H1 (cell line): ENCODE data around the gene PTPRF. TPM values are rescaled to one million over a fixed set of nuclear protein-coding genes. Genes with fewer than 3 reads are reported as not detected.

Source experiments
- polyA plus RNA-seq, 7 experiments: library from polyadenylated mRNA; depleted of rRNA in 3 of 7; stranded (reverse) in 5 of 7; unstranded in 2 of 7; fragments of >200 nt in 5 of 7; fragments of 200-250 nt in 2 of 7; gene quantifications; 1 replicate in 5 of 7; 2 replicates in 1 of 7; 4 replicates in 1 of 7; pipeline versions ENCODE4 v1.2.1 to v1.2.3, GENCODE V29; 2011 to 2013; ENCODE audit warnings: missing spikeins in 2 of 7, mixed read lengths in 2 of 7
- total RNA-seq: library from RNA; stranded (reverse); fragmentation: NEBNext Ultra II Directional; extraction: Animal tissue kit (Norgen Biotek cat#: 25700); gene quantifications from 2 replicates; pipeline ENCODE4 v1.2.1, GENCODE V29; 2021
- TF ChIP-seq, protein P1 (sequence below): IDR thresholded peaks from 2 replicates; pipeline ENCODE4 v1.6.1; 2011; ENCODE audit warnings: low read length, improper control_type of control experiment
- TF ChIP-seq, protein P2 (sequence below): IDR thresholded peaks from 2 replicates; pipeline ENCODE4 v1.6.1; 2012; ENCODE audit warnings: inconsistent platforms

The PTPRF gene
- total and polyA plus RNA-seq, 2 of the 8 experiments (the other 6 are each of a cell fraction or from before 2014, with no cell fraction given), result 136 to 231 TPM

DNA sequence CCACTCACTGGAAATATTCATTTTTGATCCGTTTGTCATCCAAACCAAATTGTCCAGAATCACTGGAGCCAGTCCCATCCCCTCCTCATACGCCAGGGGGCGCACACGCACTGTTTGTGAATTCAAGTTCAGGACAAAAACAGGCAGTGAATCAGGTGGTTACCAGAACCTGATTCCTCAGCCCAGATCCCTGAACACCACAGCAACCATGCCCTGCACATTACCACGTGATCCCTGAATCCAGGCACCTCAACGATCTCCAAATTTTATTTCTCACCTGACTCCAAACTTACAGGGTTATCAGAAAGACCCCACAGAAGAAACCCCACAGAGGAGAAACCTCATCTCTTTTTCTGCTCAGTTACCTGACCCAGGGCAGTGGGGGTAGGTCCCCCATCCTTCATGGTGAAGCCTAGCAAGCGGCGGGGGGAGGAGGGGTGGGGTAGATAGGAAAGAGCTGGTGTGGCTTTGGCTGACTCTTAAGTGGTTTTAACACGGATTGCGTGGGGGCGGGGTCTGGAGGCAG, 1.4 kb upstream of the PTPRF start (continued):
- TF ChIP-seq, protein P1, sequence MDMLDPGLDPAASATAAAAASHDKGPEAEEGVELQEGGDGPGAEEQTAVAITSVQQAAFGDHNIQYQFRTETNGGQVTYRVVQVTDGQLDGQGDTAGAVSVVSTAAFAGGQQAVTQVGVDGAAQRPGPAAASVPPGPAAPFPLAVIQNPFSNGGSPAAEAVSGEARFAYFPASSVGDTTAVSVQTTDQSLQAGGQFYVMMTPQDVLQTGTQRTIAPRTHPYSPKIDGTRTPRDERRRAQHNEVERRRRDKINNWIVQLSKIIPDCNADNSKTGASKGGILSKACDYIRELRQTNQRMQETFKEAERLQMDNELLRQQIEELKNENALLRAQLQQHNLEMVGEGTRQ, result peak; percentile 80
- TF ChIP-seq, protein P2, sequence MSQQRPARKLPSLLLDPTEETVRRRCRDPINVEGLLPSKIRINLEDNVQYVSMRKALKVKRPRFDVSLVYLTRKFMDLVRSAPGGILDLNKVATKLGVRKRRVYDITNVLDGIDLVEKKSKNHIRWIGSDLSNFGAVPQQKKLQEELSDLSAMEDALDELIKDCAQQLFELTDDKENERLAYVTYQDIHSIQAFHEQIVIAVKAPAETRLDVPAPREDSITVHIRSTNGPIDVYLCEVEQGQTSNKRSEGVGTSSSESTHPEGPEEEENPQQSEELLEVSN, result peak; percentile 24; the same call in 1 of the 2 replicates
